Gastroesophageal sphincter (tissue), 3 donors: Measurements from ENCODE around the gene CEP170.
A peak's percentile ranks its signal among the peaks of the same experiment; 100 is the strongest.

ENCODE experiments used
- POLR2AphosphoS5 ChIP-seq: sonication (generic); formaldehyde crosslinking; IDR thresholded peaks from one replicate; pipeline ENCODE4 v1.6.1; 2017; ENCODE audit warnings: antibody characterized with exemption
- TF ChIP-seq, protein P1 (sequence below), 4 experiments: fragments of 200-600 bp in 2 of 4; fragments of 450-650 bp in 2 of 4; sonication (generic) in 1 of 4; IDR thresholded peaks; one replicate each; pipeline ENCODE4 v1.5.1; 2017 to 2019; ENCODE audit warnings: antibody characterized with exemption in 4 of 4, mild to moderate bottlenecking in 2 of 4, moderate library complexity in 2 of 4

DNA sequence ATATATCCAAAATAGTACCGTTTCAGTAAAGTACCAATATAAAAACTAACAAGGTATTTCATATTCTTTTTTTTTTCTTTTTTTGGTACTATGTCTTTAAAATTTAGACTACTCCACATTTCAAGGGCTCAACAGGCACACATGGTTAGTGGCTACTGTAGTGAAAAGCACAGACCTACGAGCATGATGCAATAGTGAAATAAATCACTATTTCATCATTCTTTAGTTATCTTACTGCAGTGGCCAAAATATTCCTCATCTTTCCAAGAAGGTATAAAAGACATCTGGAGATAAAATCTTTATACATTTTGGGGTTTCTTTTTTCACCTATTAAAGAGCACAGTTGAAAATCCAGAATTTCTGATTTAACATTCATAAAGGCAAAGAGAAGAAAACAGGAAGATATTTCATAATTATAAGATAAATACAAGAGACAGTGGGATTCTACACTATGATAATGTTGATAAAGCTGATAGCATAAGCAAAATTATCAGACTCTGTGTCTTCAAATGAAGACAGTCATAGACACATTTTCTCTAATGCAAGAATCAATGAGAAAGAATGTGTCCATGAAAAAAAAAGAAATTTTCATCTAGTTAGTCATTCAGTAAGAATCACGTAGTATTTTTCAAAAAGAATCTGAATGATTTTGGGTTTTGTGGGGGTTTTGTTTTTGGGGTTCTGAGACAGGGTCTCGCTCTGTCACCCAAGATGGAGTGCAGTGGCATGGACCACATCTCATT is 41.9 kb downstream of the CEP170 start:
- TF ChIP-seq, protein P1, sequence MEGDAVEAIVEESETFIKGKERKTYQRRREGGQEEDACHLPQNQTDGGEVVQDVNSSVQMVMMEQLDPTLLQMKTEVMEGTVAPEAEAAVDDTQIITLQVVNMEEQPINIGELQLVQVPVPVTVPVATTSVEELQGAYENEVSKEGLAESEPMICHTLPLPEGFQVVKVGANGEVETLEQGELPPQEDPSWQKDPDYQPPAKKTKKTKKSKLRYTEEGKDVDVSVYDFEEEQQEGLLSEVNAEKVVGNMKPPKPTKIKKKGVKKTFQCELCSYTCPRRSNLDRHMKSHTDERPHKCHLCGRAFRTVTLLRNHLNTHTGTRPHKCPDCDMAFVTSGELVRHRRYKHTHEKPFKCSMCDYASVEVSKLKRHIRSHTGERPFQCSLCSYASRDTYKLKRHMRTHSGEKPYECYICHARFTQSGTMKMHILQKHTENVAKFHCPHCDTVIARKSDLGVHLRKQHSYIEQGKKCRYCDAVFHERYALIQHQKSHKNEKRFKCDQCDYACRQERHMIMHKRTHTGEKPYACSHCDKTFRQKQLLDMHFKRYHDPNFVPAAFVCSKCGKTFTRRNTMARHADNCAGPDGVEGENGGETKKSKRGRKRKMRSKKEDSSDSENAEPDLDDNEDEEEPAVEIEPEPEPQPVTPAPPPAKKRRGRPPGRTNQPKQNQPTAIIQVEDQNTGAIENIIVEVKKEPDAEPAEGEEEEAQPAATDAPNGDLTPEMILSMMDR (IDR thresholded peaks at IDR 0.05) = no peak
- TF ChIP-seq POLR2AphosphoS5 = peak; percentile 69
